OCI-LY3 (cell line): ENCODE results near the gene KDELR1.

ENCODE experiments used
- H2AFZ ChIP-seq: fragments of 200-600, 300-600 bp; shearing (Covaris generic); 2 replicates; pipeline ENCODE4 v1.6.0; 2014; ENCODE audit warnings: antibody characterized with exemption, low read depth, low read length
- H3K27ac ChIP-seq: fragments of 200-600, 300-600 bp; sonication (generic); 2 replicates; pipeline ENCODE4 v1.5.1; 2014; ENCODE audit warnings: mild to moderate bottlenecking, low read length, moderate library complexity, mixed read lengths
- H3K27me3 ChIP-seq: fragments of 200-600, 300-600 bp; sonication (generic); 2 replicates; pipeline ENCODE4 v1.6.1; 2014; ENCODE audit warnings: low read depth, low read length, mixed read lengths
- H3K36me3 ChIP-seq: fragments of 200-600, 300-600 bp; sonication (generic); replicated peaks from 2 replicates; pipeline ENCODE3; 2014; ENCODE audit warnings: low read depth, low read length, mixed read lengths
- H3K4me1 ChIP-seq: fragments of 300-600, 200-600 bp; sonication (generic); 2 replicates; pipeline ENCODE4 v1.6.1; 2014; ENCODE audit warnings: low read length, mixed read lengths
- H3K4me2 ChIP-seq: fragments of 200-600, 300-600 bp; sonication (generic); 2 replicates; pipeline ENCODE4 v1.6.1; 2014; ENCODE audit warnings: low read length, mixed read lengths
- H3K4me3 ChIP-seq: fragments of 300-600, 200-600 bp; sonication (generic); 2 replicates; pipeline ENCODE4 v1.5.1; 2014; ENCODE audit warnings: antibody characterized with exemption, mild to moderate bottlenecking, low read length, moderate library complexity
- H3K79me2 ChIP-seq: fragments of 300-600, 200-600 bp; shearing (Covaris generic); 2 replicates; pipeline ENCODE4 v1.6.1; 2014; ENCODE audit warnings: mild to moderate bottlenecking, low read length, mixed read lengths
- H3K9ac ChIP-seq: fragments of 300-600, 200-600 bp; shearing (Covaris generic); 2 replicates; pipeline ENCODE4 v1.6.0; 2014; ENCODE audit warnings: mild to moderate bottlenecking, low read length, moderate library complexity
- H3K9me3 ChIP-seq: fragments of 200-600, 300-600 bp; shearing (Covaris generic); 2 replicates; pipeline ENCODE4 v1.6.1; 2014; ENCODE audit warnings: low read length, mixed read lengths; ENCODE audit not compliant: insufficient read depth
- H4K20me1 ChIP-seq: fragments of 200-600, 300-600 bp; sonication (generic); 2 replicates; pipeline ENCODE4 v1.6.1; 2016; ENCODE audit warnings: low read length, mixed read lengths; ENCODE audit not compliant: insufficient read depth
- EZH2phosphoT487 ChIP-seq: fragments of 200-600 bp; shearing (Covaris generic); IDR thresholded peaks from 2 replicates; pipeline ENCODE4 v1.6.1; 2018; ENCODE audit warnings: antibody characterized with exemption, mixed run types, low read depth
- TF ChIP-seq, protein P1 (sequence below): fragments of 200-600, 300-600 bp; sonication (generic); IDR thresholded peaks from 2 replicates; pipeline ENCODE4 v1.5.1; 2014; ENCODE audit warnings: antibody characterized with exemption, low read length, low read depth

KDELR1 gene

DNA sequence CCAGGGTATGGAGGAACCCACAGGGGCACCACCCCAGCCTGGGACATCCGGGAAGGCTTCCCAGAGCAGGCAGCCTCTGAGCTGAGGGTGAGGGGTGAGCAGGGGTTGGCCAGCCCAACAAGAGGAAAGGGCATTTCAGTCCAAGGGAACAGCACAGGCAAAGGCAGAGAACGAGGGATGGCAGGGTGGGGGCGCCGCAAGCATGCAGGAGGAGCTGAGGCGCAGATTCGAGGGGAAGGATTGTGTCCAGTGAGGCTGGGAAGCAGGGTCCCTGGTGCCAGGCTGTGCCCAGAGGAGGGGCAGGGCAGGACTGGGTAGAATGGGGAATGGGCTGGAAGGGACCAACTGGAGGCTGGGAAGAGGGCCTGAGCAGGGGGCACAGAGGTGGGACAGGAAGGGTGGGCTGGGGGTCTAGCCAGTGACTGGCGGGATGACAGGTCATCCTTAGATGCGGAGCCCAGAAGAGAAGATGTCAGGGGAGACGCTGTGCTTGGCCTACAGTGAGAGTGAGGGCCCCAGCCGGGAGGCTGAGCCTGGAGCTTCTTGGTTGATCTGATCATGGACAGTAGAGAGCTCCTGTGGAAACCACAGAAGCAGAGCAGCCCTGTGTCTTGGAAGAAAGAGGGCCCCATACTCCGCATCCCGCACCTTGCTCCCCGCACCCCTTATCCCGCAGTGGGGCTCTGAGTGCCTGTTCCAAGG, 52.4 kb downstream of the KDELR1 start:
- Histone ChIP-seq H3K27ac (no peak overlapping the region), H4K20me1 (no peaks in the 10 kb centered on the region), H3K27me3 (no peaks in the 10 kb centered on the region), H3K79me2 (no peaks in the 10 kb centered on the region), H3K36me3 (peaks cover 2% of the 10 kb centered on the region), H3K4me3 (no peak overlapping the region), H3K9ac (no peak overlapping the region), H3K9me3 (no peaks in the 10 kb centered on the region), H3K4me2 (no peak overlapping the region), H3K4me1 (peaks cover 5% of the 10 kb centered on the region; the same call in 1 of the 2 replicates), H2AFZ (no peak overlapping the region)
- TF ChIP-seq, protein P1, sequence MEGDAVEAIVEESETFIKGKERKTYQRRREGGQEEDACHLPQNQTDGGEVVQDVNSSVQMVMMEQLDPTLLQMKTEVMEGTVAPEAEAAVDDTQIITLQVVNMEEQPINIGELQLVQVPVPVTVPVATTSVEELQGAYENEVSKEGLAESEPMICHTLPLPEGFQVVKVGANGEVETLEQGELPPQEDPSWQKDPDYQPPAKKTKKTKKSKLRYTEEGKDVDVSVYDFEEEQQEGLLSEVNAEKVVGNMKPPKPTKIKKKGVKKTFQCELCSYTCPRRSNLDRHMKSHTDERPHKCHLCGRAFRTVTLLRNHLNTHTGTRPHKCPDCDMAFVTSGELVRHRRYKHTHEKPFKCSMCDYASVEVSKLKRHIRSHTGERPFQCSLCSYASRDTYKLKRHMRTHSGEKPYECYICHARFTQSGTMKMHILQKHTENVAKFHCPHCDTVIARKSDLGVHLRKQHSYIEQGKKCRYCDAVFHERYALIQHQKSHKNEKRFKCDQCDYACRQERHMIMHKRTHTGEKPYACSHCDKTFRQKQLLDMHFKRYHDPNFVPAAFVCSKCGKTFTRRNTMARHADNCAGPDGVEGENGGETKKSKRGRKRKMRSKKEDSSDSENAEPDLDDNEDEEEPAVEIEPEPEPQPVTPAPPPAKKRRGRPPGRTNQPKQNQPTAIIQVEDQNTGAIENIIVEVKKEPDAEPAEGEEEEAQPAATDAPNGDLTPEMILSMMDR, result no peak
- no peak for TF ChIP-seq EZH2phosphoT487

DNA sequence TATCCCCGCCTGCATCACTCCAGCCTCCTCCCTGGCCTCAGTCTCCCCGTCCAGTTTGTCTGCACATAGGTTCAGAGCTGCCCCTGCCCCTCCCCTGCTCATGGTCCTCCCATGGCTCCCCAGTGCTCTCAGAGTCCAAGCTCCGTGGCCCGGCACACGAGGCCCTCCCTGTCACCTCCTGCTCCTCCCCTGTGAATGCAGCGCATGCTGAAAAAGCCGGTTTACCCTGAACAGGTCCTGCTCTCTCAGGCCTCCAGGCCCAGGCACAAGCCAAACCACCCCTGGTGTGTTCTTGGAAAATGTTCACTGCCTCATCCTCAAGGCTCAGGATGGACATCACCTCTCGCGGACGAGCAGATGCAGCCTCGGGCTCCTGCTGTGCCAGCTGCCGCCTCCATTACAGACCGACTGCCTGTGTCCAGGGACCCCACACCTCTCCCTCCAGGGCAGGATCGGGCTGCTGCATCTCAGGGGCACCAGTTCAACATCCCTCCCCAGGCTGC, 53.0 kb downstream of the KDELR1 start:
- no peaks in the 10 kb centered on the region for H3K79me2 ChIP-seq
- H3K9me3 ChIP-seq, result no peaks in the 10 kb centered on the region
- peaks cover 5% of the 10 kb centered on the region; the same call in 1 of the 2 replicates for H3K4me1 ChIP-seq
- H3K4me2 ChIP-seq, result no peak overlapping the region
- no peak overlapping the region for H2AFZ ChIP-seq
- H3K27ac ChIP-seq, result no peak overlapping the region
- H3K9ac ChIP-seq, result no peak overlapping the region
- TF ChIP-seq EZH2phosphoT487, result no peak
- TF ChIP-seq, protein P1, result no peak
- H3K27me3 ChIP-seq, result no peaks in the 10 kb centered on the region
- no peak overlapping the region for H3K4me3 ChIP-seq
- no peaks in the 10 kb centered on the region for H4K20me1 ChIP-seq
- H3K36me3 ChIP-seq, result peaks cover 2% of the 10 kb centered on the region

DNA sequence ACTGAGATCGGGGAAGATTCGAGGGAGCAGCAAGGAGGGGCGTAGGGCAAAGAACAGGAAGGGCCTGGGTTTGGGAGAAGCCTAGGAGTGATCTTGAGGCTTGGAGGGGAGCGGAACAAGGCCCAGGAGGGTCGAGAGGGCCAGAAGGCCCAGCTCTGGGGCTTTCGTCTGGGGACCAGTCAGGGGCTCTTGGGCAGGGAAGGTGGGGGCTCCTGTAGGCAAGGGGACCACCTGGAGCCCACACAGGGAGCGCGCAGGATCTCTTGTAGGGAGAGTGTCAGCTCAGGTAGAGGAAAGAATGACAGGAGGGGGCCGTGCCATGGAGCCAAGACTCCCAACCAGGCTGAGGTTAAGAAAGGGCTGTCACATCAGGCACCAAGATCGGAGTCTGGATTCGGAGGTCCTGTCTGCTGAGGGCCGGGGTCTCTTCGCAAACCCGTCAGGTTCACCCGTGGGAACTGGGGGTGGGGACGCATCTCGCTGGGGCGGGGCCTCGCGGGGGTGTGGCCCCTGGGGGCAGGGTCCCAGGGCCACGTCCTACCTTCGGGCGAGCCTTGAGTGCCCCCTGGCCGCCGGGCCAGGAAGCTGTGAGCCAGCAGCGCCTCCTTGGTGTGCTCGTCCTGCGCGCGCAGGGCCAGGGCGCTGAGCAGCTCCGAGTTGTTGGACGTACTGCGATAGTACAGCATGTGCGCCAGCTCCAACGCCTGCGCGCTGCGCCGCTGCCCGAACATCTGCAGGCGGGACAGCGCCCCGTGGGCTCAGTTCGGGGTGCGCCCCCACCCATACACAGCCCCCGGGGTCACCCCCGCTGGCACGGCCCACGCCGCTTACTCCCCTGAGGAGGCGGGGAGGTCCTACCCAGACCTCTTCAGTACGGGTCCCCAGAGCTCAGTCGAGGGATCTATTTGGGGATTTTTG, 57.6 kb downstream of the KDELR1 start:
- no peak overlapping the region; the same call in 1 of the 2 replicates for H2AFZ ChIP-seq
- H4K20me1 ChIP-seq, result no peaks in the 10 kb centered on the region
- H3K9me3 ChIP-seq, result no peaks in the 10 kb centered on the region
- no peaks in the 10 kb centered on the region for H3K27me3 ChIP-seq
- peak overlapping the region; percentile 90 for H3K9ac ChIP-seq
- H3K27ac ChIP-seq, result peak overlapping the region; percentile 84
- peaks cover 2% of the 10 kb centered on the region for H3K36me3 ChIP-seq
- no peaks in the 10 kb centered on the region for H3K79me2 ChIP-seq
- TF ChIP-seq, protein P1, result peak; percentile 93
- no peak for TF ChIP-seq EZH2phosphoT487
- H3K4me2 ChIP-seq, result peak overlapping the region; percentile 84
- peak overlapping the region; percentile 80 for H3K4me3 ChIP-seq
- H3K4me1 ChIP-seq, result peaks cover 31% of the 10 kb centered on the region
